ENCODE measurements around the gene EVA1C.
"Not testable (repeated sequence)": the region's sequence is repeated elsewhere in the genome, so short reads cannot be mapped to it uniquely, and the experiment has no call there.

The EVA1C gene

GRCh38 chr21:32389337-32390015 is 23.0 kb upstream of the EVA1C start:
- Histone ChIP-seq H3K4me3 (ENCODE audit: low read length) (no peak overlapping the region), H3K9ac (ENCODE audit: low read length) (no peak overlapping the region), H3K4me1 (ENCODE audit: low read length) (peaks cover 19% of the 10 kb centered on the region), H3K36me3 (replicated peaks; ENCODE audit: low read depth, low read length) (peaks cover 13% of the 10 kb centered on the region), H2AFZ (ENCODE audit: low read depth, low read length) (no peak overlapping the region), H3K9me3 (ENCODE audit: insufficient read depth, low read length) (no peaks in the 10 kb centered on the region), H4K20me1 (ENCODE audit: insufficient read depth, low read length) (peaks cover 30% of the 10 kb centered on the region), H3K27ac (ENCODE audit: low read length) (no peak overlapping the region), H3K79me2 (ENCODE audit: low read length) (peaks cover 75% of the 10 kb centered on the region), H3K4me2 (ENCODE audit: low read length) (no peak overlapping the region), H3K27me3 (ENCODE audit: low read depth, low read length) (no peaks in the 10 kb centered on the region)
- TF ChIP-seq, protein P1, sequence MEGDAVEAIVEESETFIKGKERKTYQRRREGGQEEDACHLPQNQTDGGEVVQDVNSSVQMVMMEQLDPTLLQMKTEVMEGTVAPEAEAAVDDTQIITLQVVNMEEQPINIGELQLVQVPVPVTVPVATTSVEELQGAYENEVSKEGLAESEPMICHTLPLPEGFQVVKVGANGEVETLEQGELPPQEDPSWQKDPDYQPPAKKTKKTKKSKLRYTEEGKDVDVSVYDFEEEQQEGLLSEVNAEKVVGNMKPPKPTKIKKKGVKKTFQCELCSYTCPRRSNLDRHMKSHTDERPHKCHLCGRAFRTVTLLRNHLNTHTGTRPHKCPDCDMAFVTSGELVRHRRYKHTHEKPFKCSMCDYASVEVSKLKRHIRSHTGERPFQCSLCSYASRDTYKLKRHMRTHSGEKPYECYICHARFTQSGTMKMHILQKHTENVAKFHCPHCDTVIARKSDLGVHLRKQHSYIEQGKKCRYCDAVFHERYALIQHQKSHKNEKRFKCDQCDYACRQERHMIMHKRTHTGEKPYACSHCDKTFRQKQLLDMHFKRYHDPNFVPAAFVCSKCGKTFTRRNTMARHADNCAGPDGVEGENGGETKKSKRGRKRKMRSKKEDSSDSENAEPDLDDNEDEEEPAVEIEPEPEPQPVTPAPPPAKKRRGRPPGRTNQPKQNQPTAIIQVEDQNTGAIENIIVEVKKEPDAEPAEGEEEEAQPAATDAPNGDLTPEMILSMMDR (IDR thresholded peaks at IDR 0.05; ENCODE audit: low read depth, low read length): no peak
- TF ChIP-seq EZH2phosphoT487 (IDR thresholded peaks at IDR 0.05; ENCODE audit: low read depth): no peak

DNA sequence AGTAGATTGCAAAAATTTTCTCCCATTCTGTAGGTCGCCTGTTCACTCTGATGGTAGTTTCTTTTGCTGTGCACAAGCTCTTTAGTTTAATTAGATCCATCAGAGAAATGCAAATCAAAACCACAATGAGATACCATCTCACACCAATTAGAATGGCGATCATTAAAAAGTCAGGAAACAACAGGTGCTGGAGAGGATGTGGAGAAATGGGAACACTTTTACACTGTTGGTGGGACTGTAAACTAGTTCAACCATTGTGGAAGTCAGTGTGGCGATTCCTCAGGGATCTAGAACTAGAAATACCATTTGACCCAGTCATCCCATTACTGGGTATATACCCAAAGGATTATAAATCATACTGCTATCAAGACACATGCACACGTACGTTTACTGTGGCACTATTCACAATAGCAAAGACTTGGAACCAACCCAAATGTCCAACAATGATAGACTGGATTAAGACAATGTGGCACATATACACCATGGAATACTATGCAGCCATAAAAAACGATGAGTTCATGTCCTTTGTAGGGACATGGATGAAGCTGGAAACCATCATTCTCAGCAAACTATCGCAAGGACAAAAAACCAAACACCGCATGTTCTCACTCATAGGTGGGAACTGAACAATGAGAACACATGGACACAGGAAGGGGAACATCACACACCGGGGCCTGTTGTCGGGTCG is 21.8 kb upstream of the EVA1C start:
- Histone ChIP-seq H3K4me1 (ENCODE audit: low read length) (peaks cover 19% of the 10 kb centered on the region), H3K36me3 (replicated peaks; ENCODE audit: low read depth, low read length) (peaks cover 11% of the 10 kb centered on the region), H4K20me1 (ENCODE audit: insufficient read depth, low read length) (peaks cover 30% of the 10 kb centered on the region), H3K79me2 (ENCODE audit: low read length) (peaks cover 65% of the 10 kb centered on the region)
- H3K4me3 ChIP-seq (ENCODE audit: low read length); H3K9ac ChIP-seq (ENCODE audit: low read length); H2AFZ ChIP-seq (ENCODE audit: low read depth, low read length); H3K27ac ChIP-seq (ENCODE audit: low read length); H3K4me2 ChIP-seq (ENCODE audit: low read length); H3K27me3 ChIP-seq (ENCODE audit: low read depth, low read length); H3K9me3 ChIP-seq (ENCODE audit: insufficient read depth, low read length): not testable (repeated sequence)

GRCh38 chr21:32391755-32392154 is 20.8 kb upstream of the EVA1C start:
- H3K79me2 ChIP-seq (ENCODE audit: low read length): peaks cover 55% of the 10 kb centered on the region
- no peak overlapping the region for H3K27ac ChIP-seq (ENCODE audit: low read length)
- H3K4me2 ChIP-seq (ENCODE audit: low read length): peak overlapping the region; percentile 78

DNA sequence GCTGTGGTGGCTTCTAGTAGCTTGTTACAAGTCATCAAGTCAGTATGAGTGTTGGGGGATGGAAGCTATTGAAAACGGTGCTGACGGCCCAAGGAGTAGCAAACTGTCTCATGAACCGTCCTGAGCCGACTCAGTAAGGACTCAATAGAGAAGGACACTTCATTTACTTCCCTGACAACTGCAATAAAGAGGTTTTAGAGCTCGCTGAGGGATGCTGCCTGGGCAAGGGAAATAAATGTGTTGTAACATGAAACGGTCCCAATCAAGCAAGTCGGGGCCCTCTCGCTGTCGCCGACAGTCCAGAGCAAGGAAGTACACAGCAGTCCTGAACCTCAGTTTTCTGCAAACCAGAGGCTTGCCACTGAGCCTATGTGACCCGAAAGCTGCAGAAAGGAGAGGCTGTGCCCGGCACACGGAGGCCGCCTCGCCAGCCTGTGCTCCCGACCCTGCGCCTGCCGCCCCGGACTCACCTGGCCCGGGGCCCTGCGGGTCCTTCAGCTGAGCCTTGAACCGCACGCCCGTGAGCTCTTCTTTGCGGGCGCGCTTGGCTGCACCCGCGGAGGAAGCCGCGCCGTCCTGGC is 20.1 kb upstream of the EVA1C start:
- peaks cover 11% of the 10 kb centered on the region for H3K36me3 ChIP-seq (replicated peaks; ENCODE audit: low read depth, low read length)
- H3K27ac ChIP-seq (ENCODE audit: low read length): no peak overlapping the region; the same call in 1 of the 2 replicates
- H3K9me3 ChIP-seq (ENCODE audit: insufficient read depth, low read length): no peaks in the 10 kb centered on the region
- peaks cover 19% of the 10 kb centered on the region for H3K4me1 ChIP-seq (ENCODE audit: low read length)
- H4K20me1 ChIP-seq (ENCODE audit: insufficient read depth, low read length): peaks cover 22% of the 10 kb centered on the region
- H3K27me3 ChIP-seq (ENCODE audit: low read depth, low read length): no peaks in the 10 kb centered on the region
- peak overlapping the region; percentile 97 for H3K4me3 ChIP-seq (ENCODE audit: low read length)
- peaks cover 48% of the 10 kb centered on the region for H3K79me2 ChIP-seq (ENCODE audit: low read length)
- peak overlapping the region; percentile 72 for H3K9ac ChIP-seq (ENCODE audit: low read length)
- no peak for TF ChIP-seq EZH2phosphoT487 (IDR thresholded peaks at IDR 0.05; ENCODE audit: low read depth)
- TF ChIP-seq, protein P1 (IDR thresholded peaks at IDR 0.05; ENCODE audit: low read depth, low read length): no peak
- peak overlapping the region; percentile 78 for H3K4me2 ChIP-seq (ENCODE audit: low read length)
- no peak overlapping the region for H2AFZ ChIP-seq (ENCODE audit: low read depth, low read length)

More at GRCh38 chr21:32391755-32392154, 20.8 kb upstream of the EVA1C start:
- Histone ChIP-seq H2AFZ (ENCODE audit: low read depth, low read length) (no peak overlapping the region), H3K4me1 (ENCODE audit: low read length) (peaks cover 19% of the 10 kb centered on the region), H3K9ac (ENCODE audit: low read length) (peak overlapping the region; percentile 72), H3K9me3 (ENCODE audit: insufficient read depth, low read length) (no peaks in the 10 kb centered on the region), H4K20me1 (ENCODE audit: insufficient read depth, low read length) (peaks cover 26% of the 10 kb centered on the region), H3K36me3 (replicated peaks; ENCODE audit: low read depth, low read length) (peaks cover 11% of the 10 kb centered on the region), H3K4me3 (ENCODE audit: low read length) (peak overlapping the region; percentile 97), H3K27me3 (ENCODE audit: low read depth, low read length) (no peaks in the 10 kb centered on the region)
- TF ChIP-seq EZH2phosphoT487 (IDR thresholded peaks at IDR 0.05; ENCODE audit: low read depth): no peak
- TF ChIP-seq, protein P1 (IDR thresholded peaks at IDR 0.05; ENCODE audit: low read depth, low read length): no peak

Data from OCI-LY3 (cell line).